Measurements from ENCODE around the gene LAIR1. TPM values are rescaled to one million over a fixed set of nuclear protein-coding genes. Genes with fewer than 3 reads are reported as not detected.
"Not testable (repeated sequence)": the region's sequence is repeated elsewhere in the genome, so short reads cannot be mapped to it uniquely, and the experiment has no call there.

Gene LAIR1
- total and polyA plus RNA-seq, 4 experiments from 2014 or later: 23.1 to 60.5 (median 58.7) TPM

DNA sequence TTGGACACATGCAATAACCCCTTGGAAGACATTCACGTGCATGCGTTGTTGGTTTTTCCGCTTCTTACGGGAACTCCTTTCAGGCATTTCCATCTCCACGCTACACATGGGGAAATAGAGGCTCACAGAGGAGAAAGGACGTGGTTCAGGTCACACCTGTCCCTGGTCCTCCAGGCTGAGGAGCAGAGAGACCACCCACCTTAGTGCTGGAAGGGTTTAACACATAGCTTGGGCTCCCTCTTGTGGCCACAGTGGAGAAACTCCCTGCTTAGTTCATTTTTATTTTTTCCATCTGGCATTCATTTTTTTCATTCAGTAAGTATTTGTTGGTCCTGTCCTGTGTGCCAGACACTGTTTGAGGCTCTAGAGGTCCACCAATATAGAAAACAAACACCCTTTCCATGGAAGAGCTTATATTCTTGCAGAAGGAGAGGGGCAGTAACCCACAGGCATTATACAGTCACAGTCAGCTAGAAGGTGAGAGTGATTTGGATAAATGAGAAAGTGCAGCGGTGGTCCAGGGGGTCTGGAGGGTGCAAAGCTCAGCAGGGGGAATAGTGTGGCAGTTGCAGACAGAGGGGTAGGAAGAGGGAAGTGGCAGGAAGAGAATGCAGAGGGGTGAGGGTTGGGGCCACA is 26.3 kb upstream of the LAIR1 start:
- H3K36me3 ChIP-seq (ENCODE audit: insufficient read depth, low read length): no peaks in the 10 kb centered on the region
- Mint-ChIP-seq H3K27ac (peak overlapping the region; percentile 64 to 94 (median 82)), H3K4me3 (peak overlapping the region; percentile 18 to 85 (median 70)), H3K4me1 (peaks cover 26 to 41% (median 33%) of the 10 kb centered on the region in 4 donors), H3K9me3 (no peaks in the 10 kb centered on the region), H3K27me3 (peaks cover 5 to 11% of the 10 kb centered on the region in 2 donors), H3K36me3 (no peaks in the 10 kb centered on the region)
- ChIA-PET CTCF (ENCODE audit: partially characterized antibody) (interaction anchor here (0.7 to 9.2 kb wide), 26 partner anchors 9 to 254 kb away, joined by 3 to 279 read pairs (median 4); partner anchors contain the start of genes CNOT3, LAIR1, LENG9 and MBOAT7), POLR2A (ENCODE audit: partially characterized antibody) (interaction anchor here (0.8 to 4.8 kb wide), 7 partner anchors 13 to 202 kb away, joined by 3 to 74 read pairs (median 4); partner anchors contain the start of gene MBOAT7)
- H3K27ac ChIP-seq (ENCODE audit: low read depth, low read length): no peak overlapping the region
- intact Hi-C loops (cut with micrococcal nuclease): loop anchor here (1.0 kb wide), 1 partner anchor 66 kb away; no protein-coding TSS in a partner anchor
- H3K9me3 ChIP-seq (ENCODE audit: control insufficient read depth in 1 of 2, low read length in 2 of 2): no peaks in the 10 kb centered on the region
- H3K4me1 ChIP-seq (ENCODE audit: insufficient read depth, low read length): peaks cover 38% of the 10 kb centered on the region
- H3K27me3 ChIP-seq (ENCODE audit: insufficient read depth, low read length): no peaks in the 10 kb centered on the region
- H3K4me3 ChIP-seq (ENCODE audit: low read length in 2 of 2): no peak overlapping the region
- peak; percentile 68 to 69 (median 69) for DNase-seq

DNA sequence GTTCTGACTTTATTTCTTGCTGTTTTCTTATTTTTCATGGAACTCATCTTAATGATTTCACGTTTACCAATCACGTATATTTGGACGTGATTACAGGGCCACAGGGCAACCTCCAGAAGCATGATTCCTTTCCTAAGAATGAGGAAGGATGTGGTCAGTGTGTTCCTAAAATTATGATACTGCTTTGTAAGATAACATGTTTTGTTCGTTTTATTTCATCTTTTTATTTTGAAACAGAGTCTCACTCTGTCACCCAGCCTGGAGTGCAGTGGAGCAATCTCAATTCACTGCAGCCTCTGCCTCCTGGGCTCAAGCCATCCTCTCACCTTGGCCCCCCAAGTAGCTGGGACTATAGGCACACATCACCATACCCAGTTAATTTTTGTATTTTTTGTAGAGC is 24.8 kb upstream of the LAIR1 start:
- DNase-seq: no peak
- H3K9me3 Mint-ChIP-seq: no peaks in the 10 kb centered on the region
- intact Hi-C loops (cut with micrococcal nuclease): loop anchor here (2.0 kb wide), 1 partner anchor 17 kb away; no protein-coding TSS in a partner anchor
- H3K4me3 Mint-ChIP-seq: peak overlapping the region in 7 of 8 donors; percentile 24 to 98 (median 88)
- H3K36me3 ChIP-seq (ENCODE audit: insufficient read depth, low read length): no peaks in the 10 kb centered on the region
- POLR2A ChIA-PET (ENCODE audit: partially characterized antibody): interaction anchor here (0.8 to 4.8 kb wide), 12 partner anchors 12 to 231 kb away, joined by 3 to 74 read pairs (median 9); partner anchors contain the start of genes LAIR1, LENG1 and LENG8
- H3K36me3 Mint-ChIP-seq: no peaks in the 10 kb centered on the region
- peaks cover 32 to 50% (median 41%) of the 10 kb centered on the region in 4 donors for H3K4me1 Mint-ChIP-seq
- H3K27me3 Mint-ChIP-seq: peaks cover 5 to 6% of the 10 kb centered on the region in 2 donors
- peak overlapping the region in 1 of 2 donors; percentile 52 for H3K4me3 ChIP-seq (ENCODE audit: low read length in 2 of 2)
- H3K4me1 ChIP-seq (ENCODE audit: insufficient read depth, low read length): peaks cover 38% of the 10 kb centered on the region
- CTCF ChIA-PET (ENCODE audit: partially characterized antibody): interaction anchor here (0.6 to 9.2 kb wide), 13 partner anchors 11 to 364 kb away, joined by 3 to 279 read pairs (median 9); partner anchors contain the start of gene LAIR1
- peak overlapping the region in 6 of 7 donors; percentile 12 to 92 (median 36) for H3K27ac Mint-ChIP-seq
- H3K27ac ChIP-seq (ENCODE audit: low read depth, low read length): peak overlapping the region; percentile 49
- H3K27me3 ChIP-seq (ENCODE audit: insufficient read depth, low read length): no peaks in the 10 kb centered on the region
- H3K9me3 ChIP-seq (ENCODE audit: control insufficient read depth in 1 of 2, low read length in 2 of 2): no peaks in the 10 kb centered on the region

GRCh38 chr19:54388802-54389139 is 24.0 kb upstream of the LAIR1 start:
- no peaks in the 10 kb centered on the region for H3K36me3 ChIP-seq (ENCODE audit: insufficient read depth, low read length)
- DNase-seq: no peak
- H3K27ac Mint-ChIP-seq: peak overlapping the region; percentile 72 to 97 (median 88)
- H3K27ac ChIP-seq (ENCODE audit: low read depth, low read length): peak overlapping the region; percentile 49
- peak overlapping the region; percentile 86 to 98 (median 91) for H3K4me3 Mint-ChIP-seq
- H3K4me1 ChIP-seq (ENCODE audit: insufficient read depth, low read length): peaks cover 38% of the 10 kb centered on the region
- H3K27me3 ChIP-seq (ENCODE audit: insufficient read depth, low read length): no peaks in the 10 kb centered on the region
- peaks cover 3 to 6% of the 10 kb centered on the region in 2 donors for H3K27me3 Mint-ChIP-seq
- intact Hi-C loops (cut with micrococcal nuclease): loop anchor here (1.0 to 2.0 kb wide), 3 partner anchors 10 to 24 kb away; partner anchors contain the start of gene LAIR1
- H3K4me1 Mint-ChIP-seq: peaks cover 32 to 50% (median 41%) of the 10 kb centered on the region in 4 donors
- no peaks in the 10 kb centered on the region for H3K9me3 ChIP-seq (ENCODE audit: control insufficient read depth in 1 of 2, low read length in 2 of 2)
- H3K36me3 Mint-ChIP-seq: no peaks in the 10 kb centered on the region
- peak overlapping the region; percentile 52 to 55 for H3K4me3 ChIP-seq (ENCODE audit: low read length in 2 of 2)
- H3K9me3 Mint-ChIP-seq: no peaks in the 10 kb centered on the region
- ChIA-PET CTCF (ENCODE audit: partially characterized antibody) (interaction anchor here (1.0 to 9.2 kb wide), 12 partner anchors 10 to 63 kb away, joined by 4 to 279 read pairs (median 12); partner anchors contain the start of gene LAIR1), POLR2A (ENCODE audit: partially characterized antibody) (interaction anchor here (0.6 to 4.8 kb wide), 15 partner anchors 11 to 252 kb away, joined by 3 to 74 read pairs (median 8); partner anchors contain the start of genes CNOT3, LAIR1, LENG1 and LENG8)

DNA sequence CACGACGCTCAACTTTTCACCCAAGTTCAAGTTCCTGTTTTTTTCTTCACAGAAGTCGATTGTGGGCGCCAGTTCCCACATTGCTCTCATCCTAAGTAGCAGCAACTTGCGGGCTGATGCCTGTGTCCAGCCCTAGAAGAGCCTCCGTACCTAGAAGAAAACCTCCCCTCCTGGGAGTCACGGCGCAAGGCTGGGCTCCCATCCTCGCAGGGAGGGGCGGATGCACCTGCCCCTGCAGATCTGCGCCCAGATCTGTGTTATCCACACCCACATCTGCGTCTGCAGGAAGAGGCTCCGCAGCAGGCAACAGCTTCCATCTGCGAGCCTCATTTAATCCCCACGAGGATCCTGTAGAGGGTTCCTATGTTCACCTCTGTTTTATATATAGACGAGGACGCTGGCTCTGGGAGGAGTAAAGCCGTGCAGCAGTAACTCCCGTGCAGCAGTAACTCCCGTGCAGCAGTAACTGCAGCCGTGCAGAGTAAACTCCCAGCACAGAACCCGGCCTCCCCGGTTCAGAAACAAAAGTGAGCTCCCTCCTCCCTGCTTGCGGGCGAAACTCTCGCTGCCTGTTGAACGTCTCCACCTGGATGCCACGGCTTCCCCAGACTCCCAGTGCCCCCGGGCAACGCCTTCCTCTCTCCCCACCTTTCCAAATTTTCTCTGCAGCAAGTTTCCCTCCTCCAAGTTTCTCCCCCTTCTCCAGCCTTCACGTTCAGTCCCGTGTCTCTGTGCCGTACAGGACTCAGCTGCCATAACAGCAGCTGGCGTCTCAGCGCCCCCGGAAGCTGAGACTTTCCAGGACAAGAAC is 23.5 kb upstream of the LAIR1 start:
- H3K4me1 Mint-ChIP-seq: peaks cover 35 to 53% (median 45%) of the 10 kb centered on the region in 4 donors
- H3K27me3 Mint-ChIP-seq: peaks cover 3 to 6% of the 10 kb centered on the region in 2 donors
- H3K4me1 ChIP-seq (ENCODE audit: insufficient read depth, low read length): peaks cover 42% of the 10 kb centered on the region
- H3K27ac Mint-ChIP-seq: peak overlapping the region; percentile 72 to 97 (median 90)
- no peaks in the 10 kb centered on the region for H3K36me3 Mint-ChIP-seq
- H3K27ac ChIP-seq (ENCODE audit: low read depth, low read length): peak overlapping the region; percentile 49
- peaks cover 0 to 3% (median 0%) of the 10 kb centered on the region in 8 donors for H3K9me3 Mint-ChIP-seq
- H3K27me3 ChIP-seq (ENCODE audit: insufficient read depth, low read length): no peaks in the 10 kb centered on the region
- H3K36me3 ChIP-seq (ENCODE audit: insufficient read depth, low read length): no peaks in the 10 kb centered on the region
- ChIA-PET POLR2A (ENCODE audit: partially characterized antibody) (interaction anchor here (0.6 to 4.8 kb wide), 19 partner anchors 10 to 251 kb away, joined by 3 to 74 read pairs (median 6); partner anchors contain the start of genes CNOT3, LAIR1, LENG8 and RPS9), CTCF (ENCODE audit: partially characterized antibody) (interaction anchor here (0.7 to 9.2 kb wide), 13 partner anchors 9 to 170 kb away, joined by 3 to 279 read pairs (median 9); partner anchors contain the start of gene LAIR1)
- peak overlapping the region; percentile 52 to 55 for H3K4me3 ChIP-seq (ENCODE audit: low read length in 2 of 2)
- DNase-seq: peak; percentile 43 to 49 (median 46)
- peak overlapping the region; percentile 86 to 98 (median 91) for H3K4me3 Mint-ChIP-seq
- H3K9me3 ChIP-seq (ENCODE audit: control insufficient read depth in 1 of 2, low read length in 2 of 2): no peaks in the 10 kb centered on the region
- intact Hi-C loops (cut with micrococcal nuclease): loop anchor here (1.0 to 2.0 kb wide), 3 partner anchors 10 to 24 kb away; partner anchors contain the start of gene LAIR1

GRCh38 chr19:54383330-54383729 is 18.6 kb upstream of the LAIR1 start:
- Histone ChIP-seq H3K4me1 (ENCODE audit: insufficient read depth, low read length) (peaks cover 33% of the 10 kb centered on the region), H3K36me3 (ENCODE audit: insufficient read depth, low read length) (no peaks in the 10 kb centered on the region), H3K4me3 (ENCODE audit: low read length in 2 of 2) (no peak overlapping the region), H3K9me3 (ENCODE audit: control insufficient read depth in 1 of 2, low read length in 2 of 2) (no peaks in the 10 kb centered on the region), H3K27me3 (ENCODE audit: insufficient read depth, low read length) (no peaks in the 10 kb centered on the region), H3K27ac (ENCODE audit: low read depth, low read length) (no peak overlapping the region)
- CTCF ChIA-PET (ENCODE audit: partially characterized antibody): interaction anchor here (0.7 to 1.1 kb wide), 2 partner anchors 56 to 59 kb away, joined by 3 to 4 read pairs; no protein-coding TSS in a partner anchor
- intact Hi-C loops (cut with micrococcal nuclease): no loop called here
- Mint-ChIP-seq H3K27ac (peak overlapping the region in 1 of 7 donors; percentile 25), H3K27me3 (no peaks in the 10 kb centered on the region), H3K4me1 (peaks cover 32 to 55% (median 45%) of the 10 kb centered on the region in 4 donors), H3K4me3 (peak overlapping the region in 2 of 8 donors; percentile 12 to 40), H3K36me3 (no peaks in the 10 kb centered on the region), H3K9me3 (peaks cover 0 to 3% (median 0%) of the 10 kb centered on the region in 8 donors)
- POLR2A ChIA-PET (ENCODE audit: partially characterized antibody): no interaction called here
- DNase-seq: no peak

DNA sequence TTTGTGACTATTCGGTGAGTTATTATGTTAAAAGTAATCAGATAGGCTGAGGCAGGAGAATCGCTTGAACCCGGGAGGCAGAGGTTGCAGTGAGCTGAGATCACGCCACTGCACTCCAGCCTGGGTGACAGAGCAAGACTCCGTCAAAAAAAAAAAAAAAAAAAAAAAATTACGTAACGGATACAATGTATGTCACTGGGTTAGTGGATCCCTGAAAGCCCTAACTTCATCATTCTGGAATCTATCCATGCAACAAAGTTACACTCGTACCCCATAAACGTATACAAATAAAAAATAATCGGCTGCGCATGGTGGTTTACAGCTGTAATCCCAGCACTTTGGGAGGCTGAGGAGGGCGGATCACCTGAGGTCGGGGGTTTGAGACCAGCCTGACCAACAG is 17.3 kb upstream of the LAIR1 start:
- intact Hi-C loops (cut with micrococcal nuclease); H3K36me3 Mint-ChIP-seq; H3K9me3 Mint-ChIP-seq; H3K36me3 ChIP-seq (ENCODE audit: insufficient read depth, low read length); H3K27ac Mint-ChIP-seq; DNase-seq; H3K4me3 Mint-ChIP-seq; H3K9me3 ChIP-seq (ENCODE audit: control insufficient read depth in 1 of 2, low read length in 2 of 2); H3K27ac ChIP-seq (ENCODE audit: low read depth, low read length); H3K4me3 ChIP-seq (ENCODE audit: low read length in 2 of 2); H3K27me3 Mint-ChIP-seq; H3K27me3 ChIP-seq (ENCODE audit: insufficient read depth, low read length): not testable (repeated sequence)
- ChIA-PET POLR2A (ENCODE audit: partially characterized antibody) (interaction anchor here (0.7 kb wide), 1 partner anchor 12 kb away, joined by 4 read pairs; no protein-coding TSS in a partner anchor), CTCF (ENCODE audit: partially characterized antibody) (interaction anchor here (1.5 to 1.9 kb wide), 3 partner anchors 9 to 29 kb away, joined by 4 to 14 read pairs (median 5); no protein-coding TSS in a partner anchor)
- peaks cover 34% of the 10 kb centered on the region for H3K4me1 ChIP-seq (ENCODE audit: insufficient read depth, low read length)
- H3K4me1 Mint-ChIP-seq: peaks cover 28 to 51% (median 44%) of the 10 kb centered on the region in 4 donors

All from CD4-positive, alpha-beta memory T cell (primary cell).